H9 (cell line): ENCODE results near the gene TRPM2. TPM values are rescaled to one million over a fixed set of nuclear protein-coding genes. Genes with fewer than 3 reads are reported as not detected.
"Not testable (repeated sequence)": the region's sequence is repeated elsewhere in the genome, so short reads cannot be mapped to it uniquely, and the experiment has no call there.

Experiments used
- DNase-seq: peaks from one replicate; pipeline ENCODE4 v3.0.0-alpha.2; 2017
- H2AFZ ChIP-seq: one replicate; pipeline ENCODE4 v1.6.1; 2013; ENCODE audit warnings: mild to moderate bottlenecking, low read length, control low read depth, moderate library complexity
- H2AK5ac ChIP-seq: 2 replicates; pipeline ENCODE4 v1.6.1; 2013; ENCODE audit warnings: low read length, control low read depth, mixed read lengths; ENCODE audit not compliant: insufficient read length
- H2BK120ac ChIP-seq: one replicate; pipeline ENCODE4 v1.6.1; 2013; ENCODE audit warnings: low read depth, mild to moderate bottlenecking, low read length, control low read depth, inconsistent platforms; ENCODE audit not compliant: poor library complexity, severe bottlenecking
- H2BK12ac ChIP-seq: 2 replicates; pipeline ENCODE4 v1.6.1; 2013; ENCODE audit warnings: low read length, control low read depth, mixed read lengths, low read depth; ENCODE audit not compliant: insufficient read length
- H2BK15ac ChIP-seq: 2 replicates; pipeline ENCODE4 v1.6.1; 2013; ENCODE audit warnings: low read depth, low read length, control low read depth
- H2BK20ac ChIP-seq: one replicate; pipeline ENCODE4 v1.6.1; 2013; ENCODE audit warnings: low read depth, mild to moderate bottlenecking, low read length, control low read depth, inconsistent platforms; ENCODE audit not compliant: poor library complexity, severe bottlenecking
- H2BK5ac ChIP-seq: 2 replicates; pipeline ENCODE4 v1.6.1; 2013; ENCODE audit warnings: low read length, control low read depth, mixed read lengths; ENCODE audit not compliant: insufficient read length
- H3K14ac ChIP-seq: 2 replicates; pipeline ENCODE4 v1.6.1; 2013; ENCODE audit warnings: low read length, control low read depth; ENCODE audit not compliant: insufficient read depth
- H3K18ac ChIP-seq: 2 replicates; pipeline ENCODE4 v1.6.1; 2013; ENCODE audit warnings: low read depth, mild to moderate bottlenecking, mixed read lengths, low read length, control low read depth; ENCODE audit not compliant: insufficient read length
- H3K23ac ChIP-seq: 2 replicates; pipeline ENCODE4 v1.6.1; 2013; ENCODE audit warnings: low read length, control low read depth, mixed read lengths, low read depth; ENCODE audit not compliant: insufficient read length
- H3K23me2 ChIP-seq: 2 replicates; pipeline ENCODE4 v1.6.1; 2013; ENCODE audit warnings: low read depth, mild to moderate bottlenecking, mixed read lengths, low read length, control low read depth; ENCODE audit not compliant: insufficient read length, poor library complexity, severe bottlenecking
- H3K27ac ChIP-seq: 2 replicates; pipeline ENCODE4 v1.5.1; 2013; ENCODE audit warnings: low read length, control low read depth, mixed read lengths, low read depth; ENCODE audit not compliant: insufficient read length
- H3K27me3 ChIP-seq: 2 replicates; pipeline ENCODE4 v1.6.1; 2013; ENCODE audit warnings: low read length, control low read depth, inconsistent platforms; ENCODE audit not compliant: insufficient read depth
- H3K4ac ChIP-seq: 2 replicates; pipeline ENCODE4 v1.6.1; 2013; ENCODE audit warnings: low read depth, mild to moderate bottlenecking, control low read depth, inconsistent platforms, low read length, moderate library complexity
- H3K4me1 ChIP-seq: 2 replicates; pipeline ENCODE4 v1.6.1; 2013; ENCODE audit warnings: low read length, control low read depth, inconsistent platforms; ENCODE audit not compliant: insufficient read depth
- H3K4me2 ChIP-seq: 2 replicates; pipeline ENCODE4 v1.6.1; 2013; ENCODE audit warnings: low read length, control low read depth, mixed read lengths; ENCODE audit not compliant: insufficient read length, insufficient read depth
- H3K56ac ChIP-seq: 2 replicates; pipeline ENCODE4 v1.6.1; 2013; ENCODE audit warnings: low read depth, mild to moderate bottlenecking, mixed read lengths, low read length, control low read depth; ENCODE audit not compliant: insufficient read length
- H3K79me1 ChIP-seq: 2 replicates; pipeline ENCODE4 v1.6.1; 2013; ENCODE audit warnings: low read depth, mild to moderate bottlenecking, moderate library complexity, low read length, control low read depth, inconsistent platforms; ENCODE audit not compliant: insufficient read depth, poor library complexity, severe bottlenecking
- H3K79me2 ChIP-seq: 2 replicates; pipeline ENCODE4 v1.6.1; 2013; ENCODE audit warnings: low read length, control low read depth, inconsistent platforms; ENCODE audit not compliant: insufficient read depth
- H3K9ac ChIP-seq: 2 replicates; pipeline ENCODE4 v1.6.1; 2013; ENCODE audit warnings: low read length, control low read depth, mixed read lengths; ENCODE audit not compliant: insufficient read length; ENCODE audit errors: extremely low read depth
- H3K9me3 ChIP-seq: one replicate; pipeline ENCODE4 v1.6.1; 2013; ENCODE audit warnings: low read depth, low read length, inconsistent platforms; ENCODE audit not compliant: control insufficient read depth
- H3T11ph ChIP-seq: one replicate; pipeline ENCODE4 v1.6.1; 2013; ENCODE audit warnings: mild to moderate bottlenecking, low read length, control low read depth, inconsistent platforms
- H4K20me1 ChIP-seq: one replicate; pipeline ENCODE4 v1.6.1; 2013; ENCODE audit not compliant: control insufficient read depth, insufficient read length, insufficient read depth
- H4K5ac ChIP-seq: 2 replicates; pipeline ENCODE4 v1.6.1; 2013; ENCODE audit warnings: low read depth, mild to moderate bottlenecking, mixed read lengths, low read length, control low read depth; ENCODE audit not compliant: insufficient read length
- H4K8ac ChIP-seq: replicated peaks from 2 replicates; pipeline ENCODE4 v1.6.1; 2013; ENCODE audit warnings: low read length, control low read depth, mixed read lengths, low read depth; ENCODE audit not compliant: insufficient read length
- H4K91ac ChIP-seq: 2 replicates; pipeline ENCODE4 v1.6.1; 2013; ENCODE audit warnings: low read depth, mild to moderate bottlenecking, moderate library complexity, mixed read lengths, low read length, control low read depth; ENCODE audit not compliant: insufficient read length
- H3K27ac Mint-ChIP-seq, 3 experiments: 2 replicates in 2 of 3; 3 replicates in 1 of 3; pipeline ENCODE4 v1.8.0; 2020 to 2021; ENCODE audit warnings: mixed read lengths in 3 of 3, mild to moderate bottlenecking in 1 of 3, moderate library complexity in 1 of 3
- H3K27me3 Mint-ChIP-seq: 2 replicates; pipeline ENCODE4 v1.8.0; 2021; ENCODE audit warnings: low read depth, mild to moderate bottlenecking, moderate library complexity, mixed read lengths
- H3K36me3 Mint-ChIP-seq, 3 experiments: 2 replicates in 2 of 3; 3 replicates in 1 of 3; pipeline ENCODE4 v1.8.0; 2020 to 2021; ENCODE audit warnings: low read depth in 3 of 3, mixed read lengths in 3 of 3; ENCODE audit not compliant: insufficient read depth in 1 of 3
- H3K4me1 Mint-ChIP-seq, 2 experiments: 2 replicates each; pipeline ENCODE4 v1.8.0; 2020; ENCODE audit warnings: mixed read lengths in 2 of 2
- H3K4me3 Mint-ChIP-seq, 2 experiments: 2 replicates in 1 of 2; 3 replicates in 1 of 2; pipeline ENCODE4 v1.8.0; 2020 to 2021; ENCODE audit warnings: mild to moderate bottlenecking in 2 of 2, mixed read lengths in 2 of 2, moderate library complexity in 1 of 2
- H3K9me3 Mint-ChIP-seq, 2 experiments: 2 replicates in 1 of 2; 3 replicates in 1 of 2; pipeline ENCODE4 v1.8.0; 2020; ENCODE audit warnings: mild to moderate bottlenecking in 2 of 2, mixed read lengths in 2 of 2, moderate library complexity in 1 of 2
- CTCF ChIP-seq: fragments of 200-600 bp; sonication (generic); conservative IDR thresholded peaks from 3 replicates; pipeline ENCODE4 v1.8.0; 2021; ENCODE audit warnings: antibody characterized with exemption, mild to moderate bottlenecking
- WGBS: extraction: QIAGEN DNeasy Blood & Tissue Kit; methylation state at CpG from one replicate; pipeline ENCODE4 v1.1.7; 2013; ENCODE audit warnings: missing lambda C conversion rate, low lambda C conversion rate, mixed read lengths; ENCODE audit not compliant: insufficient read length; ENCODE audit errors: extremely low coverage; 5-methylcytosine and 5-hydroxymethylcytosine counted together
- total RNA-seq: library from RNA; stranded (reverse); gene quantifications from 2 replicates; pipeline ENCODE4 v1.2.1, GENCODE V29; 2021

The TRPM2 gene
- total RNA-seq, 1 experiment from 2014 or later = 0.68 TPM

DNA sequence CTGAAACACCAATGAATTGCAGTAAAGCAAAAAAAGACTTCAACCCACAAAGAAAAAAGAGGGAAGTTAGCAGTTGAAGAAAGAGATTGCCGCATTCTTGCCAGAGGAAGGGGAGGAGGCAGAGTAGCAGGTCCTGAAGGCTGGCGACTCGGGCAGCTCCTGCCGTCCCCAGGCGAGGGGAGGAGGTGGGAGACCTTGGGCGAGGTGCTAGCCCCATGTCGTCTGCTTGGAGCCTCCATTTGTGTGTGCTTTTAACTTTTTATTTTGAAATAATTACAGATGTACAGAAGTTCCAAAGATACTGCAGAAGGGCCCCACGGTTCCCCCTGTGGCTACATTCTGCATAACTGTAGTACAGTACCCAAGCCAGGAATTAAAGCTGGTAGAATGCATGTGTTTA, 6.7 kb downstream of the TRPM2 start:
- Histone ChIP-seq H4K91ac (no peak overlapping the region), H2AK5ac (no peak overlapping the region), H3K9ac (no peak overlapping the region), H3K27ac (no peak overlapping the region), H2BK20ac (no peak overlapping the region), H3K79me2 (no peaks in the 10 kb centered on the region), H4K8ac (no peak overlapping the region), H3T11ph (no peak overlapping the region), H2BK15ac (no peak overlapping the region), H3K9me3 (no peaks in the 10 kb centered on the region), H3K27me3 (no peaks in the 10 kb centered on the region), H3K23me2 (no peaks in the 10 kb centered on the region), H2AFZ (no peak overlapping the region), H2BK120ac (no peak overlapping the region), H4K20me1 (no peaks in the 10 kb centered on the region), H3K23ac (no peak overlapping the region), H2BK5ac (no peak overlapping the region), H3K14ac (no peak overlapping the region), H3K4ac (no peak overlapping the region), H3K18ac (no peak overlapping the region), H3K4me2 (no peak overlapping the region), H3K4me1 (no peaks in the 10 kb centered on the region), H4K5ac (no peak overlapping the region), H3K79me1 (no peaks in the 10 kb centered on the region), H2BK12ac (no peak overlapping the region), H3K56ac (no peak overlapping the region)
- Mint-ChIP-seq H3K27ac (no peak overlapping the region), H3K36me3 (no peaks in the 10 kb centered on the region; a peak in 1 of 7 replicates), H3K27me3 (peaks cover 11% of the 10 kb centered on the region), H3K4me1 (no peaks in the 10 kb centered on the region), H3K9me3 (peaks cover 0 to 9% of the 10 kb centered on the region in 2 experiments; a peak in 3 of 5 replicates), H3K4me3 (no peak overlapping the region)
- DNase-seq = no peak
- peak; percentile 48 for TF ChIP-seq CTCF
- WGBS = no CpG with 5 or more reads among the region's 8 CpGs

DNA sequence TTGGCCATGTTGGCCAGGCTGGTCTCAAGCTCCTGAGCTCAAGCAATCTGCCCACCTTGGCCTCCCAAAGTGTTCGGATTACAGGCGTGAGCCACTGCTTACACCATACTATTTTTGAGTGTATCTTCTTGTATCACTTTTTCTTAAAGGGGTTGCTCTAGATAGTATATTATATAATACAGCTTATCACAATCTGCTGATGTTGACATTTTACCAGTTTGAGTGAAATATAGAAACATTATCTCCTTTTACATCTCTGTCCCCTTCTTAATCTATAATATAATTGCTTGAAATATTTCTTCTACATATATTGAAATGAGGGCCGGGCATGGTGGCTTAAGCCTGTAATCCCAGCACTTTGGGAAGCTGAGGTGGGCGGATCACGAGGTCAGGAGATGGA, 8.5 kb downstream of the TRPM2 start:
- H3K14ac ChIP-seq, H2BK120ac ChIP-seq, H3T11ph ChIP-seq, H3K4me1 Mint-ChIP-seq, H3K4me3 Mint-ChIP-seq, H3K36me3 Mint-ChIP-seq, H3K56ac ChIP-seq, H3K9ac ChIP-seq, H4K8ac ChIP-seq, H3K4ac ChIP-seq, H4K20me1 ChIP-seq, H2AFZ ChIP-seq, DNase-seq, H3K18ac ChIP-seq, H2BK20ac ChIP-seq, H3K4me2 ChIP-seq, H2BK12ac ChIP-seq, H3K23me2 ChIP-seq, H2BK15ac ChIP-seq, H3K79me2 ChIP-seq, H3K79me1 ChIP-seq, H2AK5ac ChIP-seq, H3K23ac ChIP-seq, H3K9me3 ChIP-seq, H3K27me3 ChIP-seq, H2BK5ac ChIP-seq, H3K27ac Mint-ChIP-seq, H4K91ac ChIP-seq, H3K4me1 ChIP-seq, H4K5ac ChIP-seq, H3K27ac ChIP-seq, H3K9me3 Mint-ChIP-seq: not testable (repeated sequence)
- peaks cover 13% of the 10 kb centered on the region for H3K27me3 Mint-ChIP-seq
- no CpG with 5 or more reads among the region's 5 CpGs for WGBS
